Kidney tubule cell (primary cell): ENCODE data around the gene C19orf85.
"Not testable (repeated sequence)": the region's sequence is repeated elsewhere in the genome, so short reads cannot be mapped to it uniquely, and the experiment has no call there.

Experiments used
- DNase-seq: peaks from one replicate; pipeline ENCODE4 v3.0.0-alpha.2; 2018; ENCODE audit warnings: low spot score

C19orf85 gene

DNA sequence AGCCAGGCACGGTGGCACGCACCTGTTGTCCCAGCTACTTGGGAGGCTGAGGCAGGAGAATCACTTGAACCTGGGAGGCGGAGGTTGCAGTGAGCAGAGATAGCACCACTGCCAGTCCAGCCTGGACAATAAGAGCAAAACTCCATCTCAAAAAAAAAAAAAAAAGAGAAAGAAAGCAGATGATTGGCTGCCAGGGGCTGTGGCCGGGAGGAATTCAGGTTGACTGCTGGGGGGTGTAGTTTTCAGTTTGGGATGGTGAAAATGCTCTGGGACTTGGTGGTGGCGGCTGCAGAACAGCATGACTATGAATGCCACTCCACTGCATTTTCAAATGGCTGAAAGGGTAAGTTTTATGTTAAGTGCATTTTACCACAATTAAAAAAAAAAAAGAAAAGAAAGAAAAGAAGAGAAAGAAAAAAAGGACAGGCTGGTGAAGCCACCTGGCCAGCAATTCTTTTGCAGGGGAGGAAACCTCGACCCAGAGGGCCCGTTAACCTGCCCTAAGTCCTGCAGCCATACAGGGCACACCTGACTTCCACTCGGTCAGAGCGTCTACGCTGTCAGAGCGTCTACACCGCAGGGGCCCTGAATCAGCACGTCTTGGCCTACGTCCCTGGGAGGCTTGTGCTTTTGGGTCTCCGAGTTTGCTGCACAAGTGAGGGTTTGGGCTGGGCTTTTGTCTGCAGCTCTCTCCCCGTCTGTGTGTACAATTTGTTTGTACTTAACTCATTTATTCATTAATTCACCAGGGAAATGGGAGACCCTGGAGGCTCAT lies 6.7 kb downstream of the C19orf85 start:
- no peak for DNase-seq

- no peak for DNase-seq
Observed at GRCh38 chr19:55456347-55456746, 8.2 kb downstream of the C19orf85 start.

DNA sequence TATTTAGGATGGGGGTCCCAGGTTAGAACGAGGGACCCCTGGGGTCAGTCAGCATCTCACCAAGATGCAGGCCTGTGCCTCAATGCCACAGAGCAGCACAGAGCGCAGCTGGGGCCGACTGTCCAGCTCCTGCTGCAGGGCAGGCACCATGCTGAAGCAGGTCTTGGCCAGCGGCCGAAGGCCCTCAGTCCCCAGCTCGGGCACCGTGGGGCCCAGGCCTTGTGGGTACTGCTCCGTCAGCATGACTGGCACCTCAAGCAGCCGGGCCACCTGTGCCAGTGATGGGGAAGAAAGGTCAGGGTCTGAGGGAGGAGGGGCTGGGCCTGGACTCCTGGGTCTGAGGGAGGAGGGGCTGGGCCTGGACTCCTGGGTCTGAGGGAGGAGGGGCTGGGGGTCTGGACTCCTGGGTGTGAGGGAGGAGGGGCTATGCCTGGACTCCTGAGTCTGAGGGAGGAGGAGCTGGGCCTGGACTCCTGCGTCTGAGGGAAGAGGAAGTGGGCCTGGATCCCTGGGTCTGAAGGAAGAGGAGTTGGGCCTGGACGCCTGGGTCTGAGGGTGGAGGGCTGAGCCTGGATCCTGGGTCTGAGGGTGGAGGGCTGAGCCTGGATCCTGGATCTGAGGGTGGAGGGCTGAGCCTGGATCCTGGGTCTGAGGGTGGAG lies 8.8 kb downstream of the C19orf85 start:
- DNase-seq: no peak

DNA sequence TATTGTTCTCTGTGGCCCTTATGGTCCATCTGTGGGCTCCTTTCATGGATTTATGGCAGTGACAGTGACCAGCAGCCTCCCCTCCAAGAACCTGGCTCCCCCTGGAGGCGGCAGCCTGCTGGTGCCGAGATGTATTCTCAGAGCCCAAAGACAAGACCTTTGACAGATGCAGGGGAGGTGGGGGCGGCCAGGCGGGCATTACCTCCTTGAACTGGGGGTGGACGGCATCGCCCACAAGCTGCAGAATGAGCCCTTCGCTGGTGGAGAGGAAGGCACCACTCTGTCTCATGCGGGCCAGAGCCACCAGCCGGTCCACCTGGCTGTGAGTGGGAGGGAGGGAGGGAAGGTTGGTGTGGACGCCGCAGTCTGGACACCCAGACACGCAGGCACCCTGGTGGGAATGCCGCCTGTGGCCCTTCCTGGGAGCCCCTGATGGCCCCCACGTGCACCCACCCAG lies 9.7 kb downstream of the C19orf85 start:
- DNase-seq: peak; percentile 52

GRCh38 chr19:55453511-55454260 lies 10.9 kb downstream of the C19orf85 start:
- no peak for DNase-seq

GRCh38 chr19:55452749-55453346 lies 11.7 kb downstream of the C19orf85 start:
- DNase-seq: peak; percentile 39

DNA sequence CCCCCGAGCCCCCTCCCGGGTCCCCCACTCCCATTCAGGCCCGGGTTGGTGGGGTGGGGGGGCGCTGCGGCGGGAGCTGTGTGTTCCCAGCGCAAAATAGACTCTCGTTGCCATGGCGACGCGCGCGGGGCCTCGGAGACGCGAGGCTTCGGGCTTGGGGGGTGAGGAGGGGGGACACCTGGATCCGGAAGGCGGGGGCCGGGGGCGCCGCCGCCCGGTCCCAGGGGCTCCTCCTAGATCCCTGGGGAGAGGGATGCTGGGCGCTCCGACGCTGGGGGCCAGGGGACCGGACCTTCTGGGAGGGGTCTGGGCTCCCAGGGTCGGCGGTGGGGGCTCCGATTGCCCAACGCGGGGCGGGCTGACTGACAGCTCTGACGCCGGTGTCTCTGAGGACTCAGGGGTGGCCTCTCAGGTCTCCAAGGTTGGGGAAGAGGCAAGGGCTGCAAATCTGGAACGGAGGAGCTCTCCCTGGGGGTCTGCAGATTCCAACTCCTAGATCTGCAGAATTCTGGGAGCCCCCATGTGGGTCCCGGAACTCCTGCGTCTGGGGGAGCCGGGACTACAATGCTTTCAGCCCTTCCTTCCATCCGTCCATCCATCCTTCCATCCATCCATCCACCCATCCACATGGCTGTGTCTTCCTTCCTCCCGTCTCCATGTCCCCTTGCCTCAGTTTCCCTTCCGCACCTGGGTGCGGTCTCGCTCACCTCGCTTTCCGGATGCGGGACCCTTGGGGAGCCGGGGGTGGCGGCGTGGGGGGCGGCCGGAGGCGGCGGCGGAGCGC lies 12.4 kb downstream of the C19orf85 start:
- DNase-seq: no peak

- DNase-seq: no peak
Observed at GRCh38 chr19:55451163-55451964, 13.2 kb downstream of the C19orf85 start.

DNA sequence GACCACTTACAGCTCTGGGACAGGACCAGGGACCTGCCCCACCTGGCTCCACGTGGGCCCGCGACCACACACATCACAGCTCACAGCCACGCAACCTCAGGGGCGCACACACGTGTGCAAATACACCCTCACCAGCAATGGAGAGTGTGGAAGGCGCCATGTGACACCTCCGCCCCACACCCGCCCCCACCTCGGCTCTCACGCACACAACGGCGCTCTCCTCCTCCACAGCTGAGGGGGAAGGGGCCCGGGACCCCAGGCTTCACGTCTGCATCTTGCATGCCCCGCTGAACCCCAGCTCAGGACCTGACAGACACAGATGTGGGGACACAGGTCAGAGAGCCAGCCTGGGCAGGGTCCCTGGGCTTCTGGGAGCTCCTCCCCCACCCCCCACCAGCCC lies 15.1 kb downstream of the C19orf85 start:
- DNase-seq: no peak

DNA sequence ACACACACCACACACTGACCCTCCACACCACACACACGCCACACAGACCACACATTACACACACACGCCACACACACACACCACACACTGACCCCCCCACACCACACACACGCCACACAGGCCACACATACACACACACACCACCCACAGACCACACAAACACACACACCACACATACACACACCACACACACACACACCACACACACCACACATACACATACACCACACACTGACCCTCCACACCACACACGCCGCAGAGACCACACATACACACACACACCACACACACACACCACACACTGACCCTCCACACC lies 16.4 kb downstream of the C19orf85 start:
- DNase-seq: not testable (repeated sequence)

DNA sequence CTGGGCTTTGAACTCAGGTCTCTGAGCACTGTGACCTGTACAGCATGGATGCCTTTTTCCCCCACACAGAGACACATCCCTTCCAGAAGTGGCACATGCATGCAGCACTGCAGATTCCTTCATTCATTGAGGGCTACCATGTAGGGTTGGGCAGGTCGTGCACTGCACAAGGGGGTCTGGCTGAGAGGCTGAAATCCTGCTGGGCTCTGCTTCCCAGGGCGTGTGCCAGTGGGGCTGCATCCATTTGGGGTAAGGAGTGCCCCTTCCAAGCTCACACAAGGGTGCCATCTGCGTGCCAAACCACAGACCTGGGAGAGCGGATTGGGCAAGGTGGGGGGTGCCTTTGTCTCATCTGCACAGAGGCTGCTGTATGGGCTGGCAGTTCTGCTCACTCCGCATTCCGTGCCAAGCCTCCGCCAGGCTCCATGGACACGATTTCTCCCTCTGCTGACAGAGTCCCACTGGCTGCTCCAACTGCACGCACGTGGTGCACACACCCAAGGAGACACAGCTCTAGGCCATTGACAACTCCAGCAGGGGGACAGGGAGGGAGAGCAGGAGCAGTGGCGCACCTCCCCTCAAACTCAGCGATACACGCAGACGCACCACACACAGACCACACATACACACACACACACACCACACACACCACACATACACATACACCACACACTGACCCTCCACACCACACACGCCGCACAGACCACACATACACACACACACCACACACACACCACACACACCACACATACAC lies 17.0 kb downstream of the C19orf85 start:
- DNase-seq: peak; percentile 34

DNA sequence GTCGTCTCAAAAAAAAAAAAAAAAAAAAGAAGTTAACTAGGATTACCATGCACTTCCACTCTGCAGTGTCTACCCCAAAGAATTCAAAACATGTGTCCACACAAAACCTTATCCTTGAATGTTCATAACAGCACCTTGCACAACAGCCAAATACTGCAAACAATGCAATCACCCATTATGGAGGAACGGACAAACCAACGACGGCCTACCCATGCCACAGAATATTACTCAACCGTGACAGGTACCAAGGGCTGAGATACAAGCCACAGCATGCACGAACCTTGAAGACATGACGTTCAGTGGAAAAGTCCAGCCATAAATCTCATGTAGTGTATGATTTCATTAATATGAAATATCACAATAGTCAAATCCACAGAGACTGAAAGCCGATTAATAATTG lies 18.5 kb downstream of the C19orf85 start:
- no peak for DNase-seq

DNA sequence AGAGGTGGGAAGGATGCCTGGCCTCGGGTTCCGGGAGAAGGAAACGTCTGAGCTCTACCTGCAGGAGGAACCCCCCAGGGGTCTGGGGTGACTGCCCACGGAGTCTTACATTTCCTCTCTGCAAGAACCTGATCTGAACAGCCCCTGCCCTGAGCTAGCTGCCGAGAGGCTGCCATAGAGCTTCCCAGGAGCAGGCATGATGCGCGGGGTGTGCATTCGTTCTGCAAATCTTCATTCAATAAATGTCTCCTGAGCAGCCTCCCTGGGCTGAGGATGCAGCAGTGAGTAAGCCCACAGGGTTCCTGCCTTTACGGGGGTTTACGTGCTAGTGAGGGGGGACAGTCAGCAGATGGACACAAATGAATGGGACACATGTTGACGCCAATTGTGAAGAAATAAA lies 19.9 kb downstream of the C19orf85 start:
- DNase-seq: no peak

DNA sequence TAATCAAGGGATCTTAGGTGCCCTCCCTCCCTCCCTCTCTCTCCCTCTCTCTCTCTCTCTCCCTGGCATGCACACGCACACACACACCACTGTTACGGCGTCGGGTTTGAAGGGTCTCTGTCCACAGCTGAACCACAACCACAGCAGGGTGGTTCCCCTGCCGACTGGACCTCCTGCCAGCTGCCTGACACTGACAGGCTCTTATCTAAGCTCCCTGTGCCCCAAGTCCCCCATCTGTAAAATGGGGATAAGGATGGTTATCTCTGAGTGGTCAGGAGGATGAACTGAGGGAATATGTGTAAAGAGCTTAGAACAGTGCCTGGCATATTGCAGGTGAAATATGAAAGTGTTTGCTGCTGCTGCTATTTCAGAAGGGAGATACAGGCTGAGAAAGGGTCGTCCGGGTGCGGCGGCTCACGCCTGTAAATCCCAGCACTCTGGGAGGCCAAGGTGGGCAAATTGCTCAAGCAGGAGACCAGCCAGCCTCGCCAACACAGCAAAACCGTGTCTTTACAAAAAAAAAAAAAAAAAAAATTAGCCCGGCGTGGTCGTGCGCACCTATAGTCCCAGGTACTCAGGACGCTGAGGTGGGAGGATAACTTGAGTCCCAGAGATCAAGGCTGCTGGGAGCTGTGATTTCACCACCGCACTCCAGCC lies 20.6 kb downstream of the C19orf85 start:
- DNase-seq: no peak

DNA sequence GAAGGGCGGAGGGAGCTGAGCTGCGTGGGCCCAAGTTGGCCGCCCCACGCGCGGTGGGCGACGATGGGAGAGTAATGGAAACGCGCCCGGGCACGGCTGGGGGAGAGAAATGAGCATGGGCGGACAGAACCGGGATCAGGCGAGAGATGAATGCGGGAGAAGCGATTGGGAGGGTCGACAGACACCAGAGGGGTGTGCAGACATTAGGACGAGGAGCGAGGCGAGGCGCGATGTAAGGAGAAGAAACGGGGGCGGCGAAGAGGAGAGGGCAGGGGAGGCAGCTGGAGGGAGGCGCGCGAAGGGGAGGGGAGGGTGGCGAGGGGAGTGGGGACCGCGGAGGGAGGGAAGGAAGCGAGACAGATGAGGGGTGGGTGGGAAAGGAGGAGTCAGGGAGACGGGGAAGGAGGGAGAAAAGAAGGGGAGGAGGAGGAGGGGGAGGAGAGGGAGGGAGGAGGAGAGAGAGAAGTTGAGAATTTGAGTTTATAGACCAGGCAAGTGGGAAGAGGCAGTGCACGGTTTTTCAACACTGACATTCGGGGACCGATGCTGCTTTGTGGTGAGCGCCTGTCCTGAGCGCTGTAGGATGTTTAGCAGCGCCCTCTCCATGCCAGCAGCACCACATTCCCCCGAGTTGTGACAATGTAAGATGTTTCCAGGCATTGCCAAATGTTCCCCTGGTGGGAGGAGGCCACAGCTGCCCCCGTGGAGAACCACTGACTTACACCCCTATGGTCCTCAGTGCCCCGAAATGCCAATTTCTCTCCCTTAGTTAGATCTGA lies 21.3 kb downstream of the C19orf85 start, which contains the start of gene SHISA7:
TSS of gene SHISA7 (minus strand) at position 256 of the 779 bp plus-strand sequence. CDS start 437 bp downstream, outside the sequence.
- DNase-seq: no peak

DNA sequence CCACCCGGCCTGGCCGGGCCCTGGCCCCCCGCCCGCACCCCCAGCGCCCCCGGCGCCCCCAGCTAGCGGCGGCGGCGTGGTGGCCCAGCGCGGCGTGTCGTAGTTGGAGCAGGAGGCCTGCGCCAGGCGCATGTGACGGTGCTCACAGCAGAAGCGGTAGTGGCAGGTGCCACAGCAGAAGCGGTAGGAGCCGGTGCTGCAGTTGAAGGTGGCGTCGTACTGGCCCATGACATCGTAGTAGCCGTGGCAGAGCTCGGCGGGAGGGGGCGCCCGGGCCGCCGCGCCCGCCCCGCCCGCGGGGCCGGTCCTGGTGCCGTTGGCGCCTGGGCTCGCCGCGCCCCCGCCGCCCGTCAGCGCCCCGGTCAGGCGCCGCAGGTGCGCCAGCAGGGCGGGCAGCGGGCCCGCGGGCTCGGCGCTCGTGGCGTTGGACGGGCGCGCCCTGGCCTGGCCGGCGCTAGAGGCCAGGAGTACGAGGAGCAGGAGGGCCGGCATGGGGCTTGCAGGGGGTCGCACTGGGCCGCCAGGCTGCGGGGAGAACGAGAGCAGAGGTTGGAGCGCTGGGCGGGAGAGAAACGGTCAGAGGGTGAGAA lies 22.1 kb downstream of the C19orf85 start:
- no peak for DNase-seq

DNA sequence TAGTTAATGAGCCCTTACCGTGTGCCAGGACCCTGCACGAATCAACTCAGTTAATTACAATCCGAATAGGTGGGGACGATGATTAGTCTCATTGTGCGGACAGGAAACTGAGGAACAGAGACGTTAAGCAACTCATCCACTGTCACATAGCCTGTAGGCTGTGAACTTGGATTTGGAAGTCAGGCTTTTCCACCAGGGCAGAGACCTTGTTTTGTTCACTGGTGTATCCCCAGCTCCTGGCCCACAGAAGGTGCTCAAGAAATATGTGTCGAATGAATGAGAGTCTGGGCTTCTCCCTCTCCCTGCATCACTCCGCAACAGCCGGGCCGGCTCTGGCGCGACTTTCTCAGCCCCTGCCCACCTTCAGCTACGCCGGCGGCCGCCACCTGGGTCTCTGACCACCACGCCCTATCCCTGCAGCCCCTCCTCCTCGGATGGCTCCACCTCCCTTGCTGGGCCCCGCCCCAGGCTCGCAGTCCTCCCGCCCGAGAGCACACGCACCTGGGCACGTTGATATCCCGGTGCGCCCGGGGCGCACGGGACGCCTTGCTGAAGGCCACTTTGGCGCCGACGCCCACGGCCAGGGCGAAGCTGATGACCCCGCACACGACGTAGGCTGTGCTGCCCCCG lies 22.7 kb downstream of the C19orf85 start:
- no peak for DNase-seq

GRCh38 chr19:55441319-55441691 lies 23.2 kb downstream of the C19orf85 start:
- DNase-seq: no peak
